SH-SY5Y (cell line): ENCODE data around the gene PAK1.

ENCODE experiments used
- GATA2 ChIP-seq: IDR thresholded peaks from 2 replicates; pipeline ENCODE4 v1.6.1; 2011; ENCODE audit warnings: mild to moderate bottlenecking, low read depth, low read length
- GATA3 ChIP-seq: IDR thresholded peaks from 2 replicates; pipeline ENCODE4 v1.6.1; 2011; ENCODE audit warnings: low read depth, mild to moderate bottlenecking, low read length, moderate library complexity

- TF ChIP-seq GATA2, result peak; percentile 90
- peak; percentile 52 for TF ChIP-seq GATA3
Measured at GRCh38 chr11:77454867-77455655, 18.8 kb downstream of the PAK1 start.
